Neural progenitor cell (in vitro differentiated cells): ENCODE results near the gene MAGI1. TPM values are rescaled to one million over a fixed set of nuclear protein-coding genes. Genes with fewer than 3 reads are reported as not detected.

Experiments
- DNase-seq: peaks from one replicate; pipeline ENCODE4 v3.0.0-alpha.2; 2016; ENCODE audit warnings: low spot score
- H2AFZ ChIP-seq: fragments of 200-600 bp; sonication (generic); replicated peaks from 2 replicates; pipeline ENCODE4 v1.6.1; 2016; ENCODE audit warnings: antibody characterized with exemption
- H3F3A ChIP-seq: fragments of 200-600 bp; sonication (generic); 2 replicates; pipeline ENCODE4 v1.6.1; 2016; ENCODE audit warnings: antibody characterized with exemption, low read depth
- H3K27ac ChIP-seq: fragments of 200-600 bp; sonication (generic); 2 replicates; pipeline ENCODE4 v1.5.1; 2016; ENCODE audit warnings: mild to moderate bottlenecking
- H3K27me3 ChIP-seq: fragments of 200-600 bp; sonication (generic); 2 replicates; pipeline ENCODE4 v1.6.1; 2016; ENCODE audit warnings: mild to moderate bottlenecking, moderate library complexity
- H3K36me3 ChIP-seq: fragments of 200-600 bp; sonication (generic); 2 replicates; pipeline ENCODE4 v1.5.1; 2016
- H3K4me1 ChIP-seq: fragments of 200-600 bp; sonication (generic); 2 replicates; pipeline ENCODE4 v1.6.1; 2016; ENCODE audit warnings: mixed run types
- H3K4me2 ChIP-seq: fragments of 200-600 bp; sonication (generic); 2 replicates; pipeline ENCODE4 v1.6.1; 2016
- H3K4me3 ChIP-seq: fragments of 200-600 bp; sonication (generic); 2 replicates; pipeline ENCODE4 v1.5.1; 2016
- H3K79me2 ChIP-seq: fragments of 200-600 bp; sonication (generic); 2 replicates; pipeline ENCODE4 v1.6.1; 2016; ENCODE audit warnings: low read depth
- H3K9ac ChIP-seq: fragments of 200-600 bp; sonication (generic); 2 replicates; pipeline ENCODE4 v1.6.1; 2016
- H3K9me3 ChIP-seq: fragments of 200-600 bp; sonication (generic); 2 replicates; pipeline ENCODE4 v1.5.1; 2016; ENCODE audit warnings: low read depth
- H4K20me1 ChIP-seq: fragments of 200-600 bp; sonication (generic); 2 replicates; pipeline ENCODE4 v1.6.1; 2016; ENCODE audit warnings: low read depth
- H3K27ac Mint-ChIP-seq: 3 replicates; pipeline ENCODE4 v1.8.0; 2021; ENCODE audit warnings: mixed read lengths
- H3K27me3 Mint-ChIP-seq: 2 replicates; pipeline ENCODE4 v1.8.0; 2022; ENCODE audit warnings: low read depth, mild to moderate bottlenecking, inconsistent platforms, moderate library complexity, mixed read lengths; ENCODE audit not compliant: insufficient read depth
- H3K36me3 Mint-ChIP-seq: 3 replicates; pipeline ENCODE4 v1.8.0; 2021; ENCODE audit warnings: mixed read lengths
- H3K4me1 Mint-ChIP-seq: 3 replicates; pipeline ENCODE4 v1.8.0; 2021; ENCODE audit warnings: mixed read lengths
- H3K4me3 Mint-ChIP-seq: 3 replicates; pipeline ENCODE4 v1.8.0; 2021; ENCODE audit warnings: mild to moderate bottlenecking, moderate library complexity, mixed read lengths
- H3K9me3 Mint-ChIP-seq: 3 replicates; pipeline ENCODE4 v1.8.0; 2020; ENCODE audit warnings: mixed read lengths
- EZH2 ChIP-seq: fragments of 200-600 bp; sonication (generic); IDR thresholded peaks from 2 replicates; pipeline ENCODE4 v1.6.1; 2017; ENCODE audit warnings: antibody characterized with exemption, mild to moderate bottlenecking, moderate library complexity
- EZH2phosphoT487 ChIP-seq: fragments of 200-600 bp; sonication (generic); IDR thresholded peaks from 2 replicates; pipeline ENCODE4 v1.6.1; 2017; ENCODE audit warnings: antibody characterized with exemption
- total RNA-seq: library from RNA; depleted of rRNA; stranded (reverse); fragments of >200 nt; gene quantifications from 2 replicates; pipeline ENCODE4 v1.2.3, GENCODE V29; 2015; ENCODE audit warnings: low replicate concordance
- TF ChIP-seq, protein P1 (sequence below): fragments of 200-600 bp; sonication (generic); IDR thresholded peaks from 2 replicates; pipeline ENCODE4 v1.5.1; 2017; ENCODE audit warnings: antibody characterized with exemption, mild to moderate bottlenecking

MAGI1 gene
- total RNA-seq, 1 donor from 2014 or later = 40.6 TPM

DNA sequence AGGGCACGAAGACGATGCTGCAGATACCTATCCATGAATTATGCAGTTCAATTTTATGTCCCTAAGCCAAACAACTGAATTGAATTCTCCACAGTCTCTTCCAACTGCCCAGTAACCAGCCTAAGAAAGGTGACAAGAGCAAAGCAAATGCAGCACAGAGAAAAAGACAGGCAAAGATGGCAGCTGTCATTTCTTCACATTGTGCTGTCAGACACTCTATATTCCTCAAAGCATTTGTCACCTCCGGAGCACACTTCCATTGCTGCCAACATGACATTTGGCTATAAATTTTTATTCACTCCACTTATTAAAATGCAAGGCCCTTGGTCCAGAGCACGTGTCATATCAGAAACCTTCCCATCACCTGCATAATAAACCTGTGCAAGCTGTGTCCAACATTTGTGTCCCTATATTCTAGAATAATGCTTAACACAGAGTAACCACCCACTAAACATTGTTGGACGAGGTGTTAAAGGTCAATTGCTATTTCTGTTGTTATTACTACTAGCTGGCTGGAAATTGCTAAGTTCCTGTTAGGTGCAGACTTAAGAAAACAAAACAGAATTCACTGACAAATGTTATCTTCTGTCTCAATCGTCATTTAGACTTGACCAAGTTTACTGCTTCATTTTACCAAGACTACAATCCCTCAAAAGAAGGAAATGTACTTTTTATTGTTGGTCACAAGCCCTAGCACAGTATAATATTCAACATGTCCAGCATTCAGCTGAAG is 89.7 kb downstream of the MAGI1 start:
- Mint-ChIP-seq H3K27ac (no peak overlapping the region), H3K36me3 (no peaks in the 10 kb centered on the region), H3K9me3 (no peaks in the 10 kb centered on the region), H3K27me3 (peaks cover 4% of the 10 kb centered on the region), H3K4me3 (no peak overlapping the region), H3K4me1 (peaks cover 35% of the 10 kb centered on the region)
- H3K4me2 ChIP-seq = no peak overlapping the region
- peaks cover 21% of the 10 kb centered on the region for H3F3A ChIP-seq
- H3K27ac ChIP-seq = no peak overlapping the region
- H3K27me3 ChIP-seq = no peaks in the 10 kb centered on the region
- H3K36me3 ChIP-seq = no peaks in the 10 kb centered on the region
- no peak overlapping the region for H2AFZ ChIP-seq
- TF ChIP-seq, protein P1, sequence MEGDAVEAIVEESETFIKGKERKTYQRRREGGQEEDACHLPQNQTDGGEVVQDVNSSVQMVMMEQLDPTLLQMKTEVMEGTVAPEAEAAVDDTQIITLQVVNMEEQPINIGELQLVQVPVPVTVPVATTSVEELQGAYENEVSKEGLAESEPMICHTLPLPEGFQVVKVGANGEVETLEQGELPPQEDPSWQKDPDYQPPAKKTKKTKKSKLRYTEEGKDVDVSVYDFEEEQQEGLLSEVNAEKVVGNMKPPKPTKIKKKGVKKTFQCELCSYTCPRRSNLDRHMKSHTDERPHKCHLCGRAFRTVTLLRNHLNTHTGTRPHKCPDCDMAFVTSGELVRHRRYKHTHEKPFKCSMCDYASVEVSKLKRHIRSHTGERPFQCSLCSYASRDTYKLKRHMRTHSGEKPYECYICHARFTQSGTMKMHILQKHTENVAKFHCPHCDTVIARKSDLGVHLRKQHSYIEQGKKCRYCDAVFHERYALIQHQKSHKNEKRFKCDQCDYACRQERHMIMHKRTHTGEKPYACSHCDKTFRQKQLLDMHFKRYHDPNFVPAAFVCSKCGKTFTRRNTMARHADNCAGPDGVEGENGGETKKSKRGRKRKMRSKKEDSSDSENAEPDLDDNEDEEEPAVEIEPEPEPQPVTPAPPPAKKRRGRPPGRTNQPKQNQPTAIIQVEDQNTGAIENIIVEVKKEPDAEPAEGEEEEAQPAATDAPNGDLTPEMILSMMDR = no peak
- TF ChIP-seq EZH2 (no peak), EZH2phosphoT487 (no peak)
- H3K4me1 ChIP-seq = peaks cover 42% of the 10 kb centered on the region
- peaks cover 23% of the 10 kb centered on the region for H4K20me1 ChIP-seq
- no peak overlapping the region for H3K4me3 ChIP-seq
- H3K9ac ChIP-seq = no peak overlapping the region
- no peaks in the 10 kb centered on the region for H3K9me3 ChIP-seq
- no peak for DNase-seq
- peaks cover 71% of the 10 kb centered on the region for H3K79me2 ChIP-seq

DNA sequence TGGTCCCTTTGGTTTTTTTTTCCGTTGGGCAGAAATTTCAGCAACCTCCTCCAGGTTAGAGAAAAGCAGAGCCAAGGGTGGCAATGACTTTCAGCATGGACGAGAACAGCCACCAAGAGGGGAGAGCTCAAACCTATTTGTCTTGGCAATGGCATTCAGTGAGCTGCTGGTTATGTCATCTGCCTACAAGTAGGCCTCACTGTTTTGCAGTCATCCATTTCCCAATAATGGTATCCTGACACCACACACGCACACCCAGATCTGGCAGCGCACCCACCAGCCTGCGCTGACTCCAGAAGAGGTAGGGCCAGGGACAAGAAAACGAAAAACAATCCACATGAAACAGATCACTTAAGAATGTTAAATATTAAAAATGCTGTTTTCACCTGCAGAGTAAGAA is 92.3 kb downstream of the MAGI1 start:
- no peak overlapping the region for H3K4me3 ChIP-seq
- H3K4me3 Mint-ChIP-seq = no peak overlapping the region
- no peaks in the 10 kb centered on the region for H3K27me3 Mint-ChIP-seq
- H3K4me1 ChIP-seq = peaks cover 30% of the 10 kb centered on the region
- no peaks in the 10 kb centered on the region for H3K27me3 ChIP-seq
- H3K27ac ChIP-seq = no peak overlapping the region
- no peaks in the 10 kb centered on the region for H3K9me3 ChIP-seq
- H3K36me3 ChIP-seq = no peaks in the 10 kb centered on the region
- peaks cover 23% of the 10 kb centered on the region for H3K4me1 Mint-ChIP-seq
- no peak overlapping the region for H3K4me2 ChIP-seq
- no peaks in the 10 kb centered on the region for H3K9me3 Mint-ChIP-seq
- H2AFZ ChIP-seq = no peak overlapping the region
- peaks cover 56% of the 10 kb centered on the region for H3K79me2 ChIP-seq
- DNase-seq = no peak
- H3K36me3 Mint-ChIP-seq = no peaks in the 10 kb centered on the region
- no peak overlapping the region for H3K27ac Mint-ChIP-seq
- peaks cover 8% of the 10 kb centered on the region for H3F3A ChIP-seq
- H4K20me1 ChIP-seq = peaks cover 11% of the 10 kb centered on the region
- TF ChIP-seq EZH2 = no peak
- no peak overlapping the region for H3K9ac ChIP-seq

DNA sequence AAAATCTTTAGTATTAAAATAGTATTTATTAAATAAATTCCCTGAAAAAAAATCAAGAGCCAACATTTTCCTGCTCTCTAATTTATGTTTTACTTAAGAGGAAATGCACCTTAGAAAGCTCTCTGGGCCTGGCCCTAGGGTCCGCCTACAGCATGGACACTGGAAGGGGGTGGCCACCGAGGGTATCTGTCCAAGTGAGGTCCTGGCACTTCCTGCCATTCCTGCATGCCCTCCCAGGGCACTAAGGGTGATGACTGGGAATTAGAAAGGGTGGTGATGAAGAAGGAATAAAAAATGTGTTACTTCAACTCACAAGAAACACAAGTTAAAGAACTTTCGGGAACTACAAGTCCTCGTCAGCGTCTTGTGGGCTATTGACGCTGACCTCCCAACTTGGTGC is 92.8 kb downstream of the MAGI1 start:
- no peak for DNase-seq
- Mint-ChIP-seq H3K4me1 (peaks cover 21% of the 10 kb centered on the region), H3K27ac (no peak overlapping the region), H3K27me3 (no peaks in the 10 kb centered on the region), H3K9me3 (no peaks in the 10 kb centered on the region), H3K36me3 (no peaks in the 10 kb centered on the region), H3K4me3 (no peak overlapping the region)
- H3K4me1 ChIP-seq = peaks cover 30% of the 10 kb centered on the region
- no peak overlapping the region for H2AFZ ChIP-seq
- H3K4me3 ChIP-seq = no peak overlapping the region
- H3K79me2 ChIP-seq = peaks cover 52% of the 10 kb centered on the region
- no peak overlapping the region for H3K9ac ChIP-seq
- no peaks in the 10 kb centered on the region for H3K36me3 ChIP-seq
- H4K20me1 ChIP-seq = peaks cover 11% of the 10 kb centered on the region
- TF ChIP-seq, protein P1 = no peak
- no peak for TF ChIP-seq EZH2
- no peak for TF ChIP-seq EZH2phosphoT487
- H3K4me2 ChIP-seq = no peak overlapping the region
- H3K27me3 ChIP-seq = no peaks in the 10 kb centered on the region
- no peaks in the 10 kb centered on the region for H3K9me3 ChIP-seq
- peaks cover 8% of the 10 kb centered on the region for H3F3A ChIP-seq
- no peak overlapping the region for H3K27ac ChIP-seq

DNA sequence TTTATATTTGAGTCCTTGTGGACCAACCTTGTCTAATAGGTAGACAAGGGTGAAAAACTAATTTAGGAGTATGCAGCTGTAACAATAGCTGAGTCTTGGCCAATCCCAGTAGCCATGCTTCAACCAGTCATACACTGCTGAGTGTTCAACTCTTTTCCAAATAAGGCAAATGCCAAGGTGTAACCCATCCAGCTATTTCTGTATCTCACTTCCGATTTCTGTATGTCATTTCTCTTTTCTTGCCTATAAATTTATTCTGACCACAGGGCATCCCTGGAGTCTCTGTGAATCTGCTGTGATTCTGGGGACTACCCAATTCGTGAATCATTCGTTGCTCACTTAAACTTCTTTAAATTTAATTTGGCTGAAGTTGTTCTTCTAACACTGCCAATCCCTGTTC is 93.2 kb downstream of the MAGI1 start:
- H3K36me3 ChIP-seq = no peaks in the 10 kb centered on the region
- no peak overlapping the region for H3K4me3 ChIP-seq
- no peak overlapping the region for H3K4me2 ChIP-seq
- no peak overlapping the region for H3K4me3 Mint-ChIP-seq
- no peak overlapping the region for H2AFZ ChIP-seq
- H3K27ac ChIP-seq = no peak overlapping the region
- no peaks in the 10 kb centered on the region for H3K27me3 ChIP-seq
- peaks cover 18% of the 10 kb centered on the region for H3K4me1 Mint-ChIP-seq
- H3K9me3 Mint-ChIP-seq = no peaks in the 10 kb centered on the region
- H3K9me3 ChIP-seq = no peaks in the 10 kb centered on the region
- peaks cover 53% of the 10 kb centered on the region for H3K79me2 ChIP-seq
- no peak overlapping the region for H3K27ac Mint-ChIP-seq
- H4K20me1 ChIP-seq = peaks cover 11% of the 10 kb centered on the region
- peaks cover 26% of the 10 kb centered on the region for H3K4me1 ChIP-seq
- H3K27me3 Mint-ChIP-seq = no peaks in the 10 kb centered on the region
- H3K36me3 Mint-ChIP-seq = no peaks in the 10 kb centered on the region
- DNase-seq = no peak
- TF ChIP-seq EZH2 (no peak), EZH2phosphoT487 (no peak)
- TF ChIP-seq, protein P1 = no peak
- peaks cover 8% of the 10 kb centered on the region for H3F3A ChIP-seq
- H3K9ac ChIP-seq = no peak overlapping the region
